ENCODE results near the gene TTLL1. TPM values are rescaled to one million over a fixed set of nuclear protein-coding genes. Genes with fewer than 3 reads are reported as not detected.

Gene TTLL1
- total and polyA plus RNA-seq, 2 of the 4 experiments (the other 2 are of a cell fraction): 10.8 to 13.2 TPM

- intact Hi-C loops (cut with micrococcal nuclease): loop anchor here (2.0 kb wide), 1 partner anchor 20 kb away; the partner anchor contains the start of gene PACSIN2
- no peaks in the 10 kb centered on the region for H3K9me3 ChIP-seq (ENCODE audit: control insufficient read depth, insufficient read depth, low read length)
- peak overlapping the region; percentile 29; the same call in 1 of the 2 replicates for H3K4me3 ChIP-seq (ENCODE audit: insufficient read depth, low read depth, low read length)
- in situ Hi-C loops (cut with MboI; ENCODE audit: low sequenced_read_pairs): no loop called here
- H3K4me1 ChIP-seq (ENCODE audit: control insufficient read depth, insufficient read depth, low read length): peaks cover 41% of the 10 kb centered on the region
- peak overlapping the region; percentile 89 for H4K91ac ChIP-seq (ENCODE audit: insufficient read depth, low read depth, low read length)
- CTCF ChIA-PET: interaction anchor here (0.6 to 0.7 kb wide), 2 partner anchors 31 to 74 kb away, joined by 4 to 5 read pairs; no protein-coding TSS in a partner anchor
- H4K5ac ChIP-seq (ENCODE audit: low read depth, low read length): peak overlapping the region; percentile 73
- peaks cover 43% of the 10 kb centered on the region for H3K9me1 ChIP-seq (ENCODE audit: insufficient read depth, low read length)
- peak overlapping the region; percentile 93 for H2AK5ac ChIP-seq (ENCODE audit: low read depth, low read length)
- H3K27me3 ChIP-seq (ENCODE audit: control insufficient read depth, insufficient read depth, low read length): no peaks in the 10 kb centered on the region
- peak overlapping the region; percentile 82 for H2BK120ac ChIP-seq (ENCODE audit: low read depth, low read length)
- H3K23ac ChIP-seq (ENCODE audit: low read depth, low read length): peak overlapping the region; percentile 97
- POLR2A ChIA-PET (ENCODE audit: unreplicated experiment): interaction anchor here (0.6 to 1.0 kb wide), 4 partner anchors 13 to 379 kb away, joined by 3 to 5 read pairs (median 4); no protein-coding TSS in a partner anchor
- WGBS, 2 experiments (ENCODE audit: extremely low coverage in 2 of 2, insufficient read length in 1 of 2): 7% methylated on average over 3 of the region's 9 CpGs; no CpG with 5 or more reads in 1 of the 2 experiments
- peaks cover 17 to 85% of the 10 kb centered on the region in 2 experiments for H3K79me1 ChIP-seq (ENCODE audit: low read depth in 1 of 2, low read length in 2 of 2)
- H2AK9ac ChIP-seq (replicated peaks; ENCODE audit: low read depth, low read length, poor library complexity): peak overlapping the region; percentile 74
- peak; percentile 94 for DNase-seq
- TF ChIP-seq MAZ (IDR thresholded peaks at IDR 0.05; ENCODE audit: borderline replicate concordance, low read depth, low read length) (0 out of 2 replicates have a peak, but pooled peaks have one; percentile 26), RFX5 (IDR thresholded peaks at IDR 0.05; ENCODE audit: low read depth, low read length) (no peak), MXI1 (IDR thresholded peaks at IDR 0.05; ENCODE audit: borderline replicate concordance, low read depth, low read length) (0 out of 2 replicates have a peak, but pooled peaks have one; percentile 26), MAFK (IDR thresholded peaks at IDR 0.05; ENCODE audit: low read depth, low read length) (no peak), SMC3 (IDR thresholded peaks at IDR 0.05; ENCODE audit: low read depth, low read length) (0 out of 2 replicates have a peak, but pooled peaks have one; percentile 8), POLR2A (IDR thresholded peaks at IDR 0.05; ENCODE audit: low read depth, low read length) (peak; percentile 57), CEBPB (IDR thresholded peaks at IDR 0.05; ENCODE audit: low read depth, low read length) (peak; percentile 98), BHLHE40 (IDR thresholded peaks at IDR 0.05; ENCODE audit: low read depth, low read length) (peak; percentile 23; the same call in 1 of the 2 replicates), NFE2L2 (IDR thresholded peaks at IDR 0.05; ENCODE audit: low read depth, low read length) (peak; percentile 55)
- peak overlapping the region; percentile 83 for H3K18ac ChIP-seq (ENCODE audit: low read depth, low read length)
- peak overlapping the region; percentile 93 for H3K56ac ChIP-seq (ENCODE audit: extremely low read depth, insufficient read depth, low read length)
- H3K36me3 ChIP-seq (ENCODE audit: control insufficient read depth, insufficient read depth, low read length): no peaks in the 10 kb centered on the region
- H2BK5ac ChIP-seq (ENCODE audit: low read depth, low read length, poor library complexity, severe bottlenecking): peak overlapping the region; percentile 95
- peak overlapping the region; percentile 79 for H2BK20ac ChIP-seq (ENCODE audit: low read depth, low read length)
- ATAC-seq (ENCODE audit: low read depth): peak; percentile 72
- peak overlapping the region; percentile 57; the same call in 2 of the 3 replicates for H2BK15ac ChIP-seq (ENCODE audit: low read depth, low read length)
- peak overlapping the region; percentile 78 for H3K4me2 ChIP-seq (ENCODE audit: low read depth, low read length)
- peak overlapping the region; percentile 96 for H3K4ac ChIP-seq (ENCODE audit: low read depth, low read length)
- H4K20me1 ChIP-seq (ENCODE audit: insufficient read depth, low read length): peaks cover 34% of the 10 kb centered on the region
- dilution Hi-C loops (cut with HindIII; ENCODE audit: low sequenced_read_pairs, unreplicated experiment): no loop called here
- peak overlapping the region; percentile 96 for H3K14ac ChIP-seq (replicated peaks; ENCODE audit: low read depth, low read length)
- H2AFZ ChIP-seq (replicated peaks; ENCODE audit: low read length, poor library complexity): peak overlapping the region; percentile 6
- no TSS peak for BruUV-seq (replicated peaks)
- H3K9ac ChIP-seq (ENCODE audit: low read depth, low read length): peak overlapping the region; percentile 90
- peak overlapping the region; percentile 98 for H3K27ac ChIP-seq (ENCODE audit: insufficient read depth, low read length)
- peak overlapping the region; percentile 29 to 92; a peak in 3 of 4 replicates for H4K8ac ChIP-seq (ENCODE audit: low read depth in 2 of 2, low read length in 2 of 2)
Measured at GRCh38 chr22:42994917-42995562, 94.2 kb downstream of the TTLL1 start.
